ENCODE data around the gene STK39.

STK39 gene

GRCh38 chr2:168171059-168171762 lies 76.2 kb downstream of the STK39 start:
- TF ChIP-seq CTCF (conservative IDR thresholded peaks at IDR 0.05; ENCODE audit: low read depth, low read length): no peak
- DNase-seq (ENCODE audit: low read depth): no peak

GRCh38 chr2:168169097-168169745 lies 78.2 kb downstream of the STK39 start:
- no peak overlapping the region for H3K4me3 ChIP-seq (ENCODE audit: low read depth, low read length)
- TF ChIP-seq CTCF (conservative IDR thresholded peaks at IDR 0.05; ENCODE audit: low read depth, low read length): no peak
- peak; percentile 51 for DNase-seq (ENCODE audit: low read depth)

More at GRCh38 chr2:168171059-168171762, 76.2 kb downstream of the STK39 start:
- H3K4me3 ChIP-seq (ENCODE audit: low read depth, low read length): no peak overlapping the region

GRCh38 chr2:168167511-168168263 lies 79.7 kb downstream of the STK39 start:
- no peak for TF ChIP-seq CTCF (conservative IDR thresholded peaks at IDR 0.05; ENCODE audit: low read depth, low read length)
- H3K4me3 ChIP-seq (ENCODE audit: low read depth, low read length): no peak overlapping the region
- DNase-seq (ENCODE audit: low read depth): no peak

GRCh38 chr2:168166902-168167510 lies 80.4 kb downstream of the STK39 start:
- H3K4me3 ChIP-seq (ENCODE audit: low read depth, low read length): no peak overlapping the region
- peak; percentile 45 for DNase-seq (ENCODE audit: low read depth)
- TF ChIP-seq CTCF (conservative IDR thresholded peaks at IDR 0.05; ENCODE audit: low read depth, low read length): no peak

- no peak for DNase-seq (ENCODE audit: low read depth)
- H3K4me3 ChIP-seq (ENCODE audit: low read depth, low read length): no peak overlapping the region
- TF ChIP-seq CTCF (conservative IDR thresholded peaks at IDR 0.05; ENCODE audit: low read depth, low read length): no peak
Observed at GRCh38 chr2:168165985-168166901, 81.2 kb downstream of the STK39 start.

- DNase-seq (ENCODE audit: low read depth): peak; percentile 82
- no peak for TF ChIP-seq CTCF (conservative IDR thresholded peaks at IDR 0.05; ENCODE audit: low read depth, low read length)
- H3K4me3 ChIP-seq (ENCODE audit: low read depth, low read length): no peak overlapping the region
Observed at GRCh38 chr2:168165397-168165796, 82.0 kb downstream of the STK39 start.
